GM20000 (cell line): Measurements from ENCODE around the gene HYI.
"Not testable (repeated sequence)": the region's sequence is repeated elsewhere in the genome, so short reads cannot be mapped to it uniquely, and the experiment has no call there.

ENCODE experiments used
- DNase-seq: peaks from one replicate; pipeline ENCODE4 v3.0.0; 2012; ENCODE audit warnings: low spot score
- TF ChIP-seq, protein P1 (sequence below): IDR thresholded peaks from 2 replicates; pipeline ENCODE4 v1.5.1; 2012; ENCODE audit warnings: mild to moderate bottlenecking, control low read depth; ENCODE audit errors: extremely low read depth, missing control alignments

HYI gene, protein sequence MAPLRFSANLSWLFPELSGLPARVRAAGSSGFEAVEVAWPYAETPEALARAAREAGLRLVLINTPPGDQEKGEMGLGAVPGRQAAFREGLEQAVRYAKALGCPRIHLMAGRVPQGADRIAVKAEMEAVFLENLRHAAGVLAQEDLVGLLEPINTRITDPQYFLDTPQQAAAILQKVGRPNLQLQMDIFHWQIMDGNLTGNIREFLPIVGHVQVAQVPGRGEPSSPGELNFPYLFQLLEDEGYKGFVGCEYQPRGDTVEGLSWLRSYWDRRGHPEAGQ

DNA sequence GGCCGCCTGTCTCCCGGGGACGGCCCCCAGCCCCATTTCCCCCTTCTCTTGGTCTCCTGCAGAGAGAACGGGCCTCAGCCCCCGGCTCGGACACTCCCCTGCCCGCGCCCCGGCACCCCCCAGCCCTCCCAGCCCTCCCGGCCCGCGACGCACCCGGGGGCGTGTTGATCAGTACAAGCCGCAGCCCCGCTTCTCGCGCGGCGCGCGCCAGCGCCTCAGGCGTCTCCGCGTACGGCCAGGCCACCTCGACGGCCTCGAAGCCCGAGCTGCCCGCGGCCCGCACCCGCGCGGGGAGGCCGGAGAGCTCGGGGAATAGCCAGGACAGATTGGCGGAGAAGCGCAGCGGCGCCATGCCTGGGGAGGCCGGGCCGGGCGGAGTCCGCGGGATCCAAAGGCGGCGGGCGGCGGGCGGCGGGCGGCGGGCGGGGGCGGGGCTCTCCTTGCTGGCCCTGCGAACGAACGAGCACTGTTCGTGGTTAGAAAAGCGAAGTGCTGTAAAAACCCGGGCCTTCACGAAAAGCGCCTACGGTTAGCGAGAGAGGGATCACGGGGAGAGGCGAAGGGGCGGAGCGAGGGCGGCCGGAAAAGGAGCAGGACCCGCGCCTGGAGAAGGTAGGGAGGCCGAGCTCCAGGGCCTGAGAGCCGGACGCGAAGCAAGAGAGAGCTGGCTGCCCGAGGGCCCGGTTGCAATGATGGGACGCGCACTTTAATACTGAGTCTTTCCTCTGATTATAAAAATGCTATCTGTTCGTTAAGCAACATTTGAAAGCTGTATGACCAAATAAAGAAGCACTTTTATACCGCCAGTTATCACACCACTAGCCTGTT is at the start of gene HYI:
Gene HYI (minus strand): TSS at position 490 of the 828 bp plus-strand sequence. CDS start 138 bp downstream, at position 352.
- DNase-seq, result peak; percentile 87
- TF ChIP-seq, protein P1, sequence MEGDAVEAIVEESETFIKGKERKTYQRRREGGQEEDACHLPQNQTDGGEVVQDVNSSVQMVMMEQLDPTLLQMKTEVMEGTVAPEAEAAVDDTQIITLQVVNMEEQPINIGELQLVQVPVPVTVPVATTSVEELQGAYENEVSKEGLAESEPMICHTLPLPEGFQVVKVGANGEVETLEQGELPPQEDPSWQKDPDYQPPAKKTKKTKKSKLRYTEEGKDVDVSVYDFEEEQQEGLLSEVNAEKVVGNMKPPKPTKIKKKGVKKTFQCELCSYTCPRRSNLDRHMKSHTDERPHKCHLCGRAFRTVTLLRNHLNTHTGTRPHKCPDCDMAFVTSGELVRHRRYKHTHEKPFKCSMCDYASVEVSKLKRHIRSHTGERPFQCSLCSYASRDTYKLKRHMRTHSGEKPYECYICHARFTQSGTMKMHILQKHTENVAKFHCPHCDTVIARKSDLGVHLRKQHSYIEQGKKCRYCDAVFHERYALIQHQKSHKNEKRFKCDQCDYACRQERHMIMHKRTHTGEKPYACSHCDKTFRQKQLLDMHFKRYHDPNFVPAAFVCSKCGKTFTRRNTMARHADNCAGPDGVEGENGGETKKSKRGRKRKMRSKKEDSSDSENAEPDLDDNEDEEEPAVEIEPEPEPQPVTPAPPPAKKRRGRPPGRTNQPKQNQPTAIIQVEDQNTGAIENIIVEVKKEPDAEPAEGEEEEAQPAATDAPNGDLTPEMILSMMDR, result no peak

DNA sequence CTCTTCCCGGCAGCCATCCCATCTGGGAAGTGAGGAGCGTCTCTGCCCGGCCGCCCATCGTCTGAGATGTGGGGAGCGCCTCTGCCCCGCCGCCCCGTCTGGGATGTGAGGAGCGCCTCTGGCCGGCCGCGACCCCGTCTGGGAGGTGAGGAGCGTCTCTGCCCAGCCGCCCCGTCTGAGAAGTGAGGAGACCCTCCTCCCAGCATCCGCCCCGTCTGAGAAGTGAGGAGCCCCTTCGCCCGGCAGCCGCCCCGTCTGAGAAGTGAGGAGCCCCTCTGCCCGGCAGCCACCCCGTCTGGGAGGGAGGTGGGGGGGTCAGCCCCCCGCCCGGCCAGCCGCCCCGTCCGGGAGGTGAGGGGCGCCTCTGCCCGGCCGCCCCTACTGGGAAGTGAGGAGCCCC is 48.1 kb upstream of the HYI start:
- not testable (repeated sequence) for DNase-seq

DNA sequence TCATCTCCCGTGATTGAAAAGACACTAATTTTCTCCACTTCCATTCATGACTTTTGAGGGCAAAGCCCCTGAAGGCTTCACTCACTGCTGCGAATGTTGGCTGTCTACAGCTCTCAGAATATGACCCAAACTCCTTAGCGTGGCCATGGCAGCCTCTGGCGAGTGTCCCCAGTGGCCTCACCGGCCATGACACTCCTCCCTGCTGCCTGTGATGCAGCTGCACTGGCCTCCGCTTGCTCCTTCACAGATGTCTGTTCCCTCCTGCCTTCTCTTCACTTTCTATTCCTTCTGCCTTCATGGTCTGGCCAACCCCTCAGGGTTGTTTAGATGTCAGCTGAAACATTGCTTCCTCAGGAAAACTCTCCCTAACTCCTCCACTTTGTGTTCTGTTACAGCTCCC is 46.2 kb upstream of the HYI start:
- no peak for DNase-seq
- TF ChIP-seq, protein P1, result no peak

DNA sequence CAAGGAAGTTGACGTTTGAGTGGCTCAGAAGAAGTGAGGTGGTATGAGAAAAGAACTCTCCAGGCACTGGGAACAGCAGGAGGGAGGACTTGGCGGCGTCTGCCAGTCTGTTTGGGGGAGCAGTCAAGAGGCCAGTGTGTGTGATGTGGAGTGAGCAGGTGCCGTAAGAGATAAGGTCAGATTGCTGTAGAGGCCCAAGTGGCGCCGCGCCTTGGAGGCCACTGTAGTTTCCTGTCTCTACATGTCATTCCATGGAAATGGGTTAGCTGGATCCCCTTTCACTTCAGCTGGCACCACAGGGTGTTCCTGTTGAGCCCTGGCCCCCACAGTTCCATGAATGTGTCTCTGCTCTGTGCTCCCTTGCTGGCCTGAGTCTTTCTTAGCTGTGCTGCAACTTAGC is 41.5 kb upstream of the HYI start:
- no peak for DNase-seq
- TF ChIP-seq, protein P1, result no peak

DNA sequence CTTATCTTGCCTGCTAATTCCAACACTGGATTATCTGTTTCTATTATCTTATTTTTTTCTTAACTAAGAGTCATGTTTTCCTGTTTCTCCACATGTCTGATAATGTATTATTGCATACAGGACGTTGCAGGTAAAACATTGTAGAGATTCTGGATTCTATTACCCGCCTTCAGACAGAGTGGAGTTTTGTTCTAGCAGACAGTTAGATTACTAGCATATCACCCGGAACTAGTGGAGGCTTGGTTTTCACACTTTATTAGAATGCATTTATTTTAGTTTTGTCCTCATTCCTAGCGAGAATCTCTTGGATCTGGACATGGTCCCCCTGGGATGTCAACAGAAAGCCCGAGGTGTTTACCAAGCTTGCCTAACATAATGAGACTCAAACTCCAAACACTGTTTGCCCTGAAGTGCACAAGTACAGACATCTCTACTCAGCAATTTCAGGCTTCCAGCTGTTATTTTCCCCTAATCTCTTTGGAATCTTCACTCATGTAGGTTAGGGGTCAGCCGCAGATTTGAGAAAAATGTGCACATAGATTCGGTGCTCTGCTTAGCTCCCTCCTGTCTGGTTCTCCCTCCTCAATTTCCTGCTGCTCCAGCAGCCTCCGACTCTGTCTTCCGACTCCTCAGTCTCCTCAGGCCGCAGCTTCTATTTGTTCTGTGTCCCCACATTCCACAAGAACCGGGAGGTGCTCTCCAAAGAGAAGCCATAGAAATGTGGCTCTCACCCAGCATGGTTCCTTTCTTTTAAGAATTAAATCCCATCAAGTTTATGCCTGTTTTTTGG is 40.1 kb upstream of the HYI start:
- no peak for DNase-seq
- TF ChIP-seq, protein P1, result no peak

DNA sequence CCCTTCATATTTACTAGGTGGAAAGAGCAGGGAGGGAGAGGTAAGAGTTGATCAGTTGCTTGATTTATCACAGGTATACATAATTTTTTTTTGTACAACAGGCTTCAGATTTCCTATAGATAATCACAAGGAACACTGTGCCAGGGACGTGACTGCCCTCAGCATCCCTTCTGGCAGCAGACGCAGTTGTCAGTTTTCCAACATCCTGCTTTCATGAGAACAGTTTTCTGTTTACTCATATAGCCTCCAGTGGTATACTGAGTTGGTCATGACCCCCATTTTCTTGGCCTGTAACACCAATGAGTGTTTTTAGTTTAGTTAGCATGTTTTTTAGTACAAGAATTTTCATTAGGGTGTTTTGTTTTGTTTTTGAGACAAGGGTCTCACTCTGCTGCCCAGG is 39.1 kb upstream of the HYI start:
- no peak for DNase-seq
- TF ChIP-seq, protein P1, result no peak

DNA sequence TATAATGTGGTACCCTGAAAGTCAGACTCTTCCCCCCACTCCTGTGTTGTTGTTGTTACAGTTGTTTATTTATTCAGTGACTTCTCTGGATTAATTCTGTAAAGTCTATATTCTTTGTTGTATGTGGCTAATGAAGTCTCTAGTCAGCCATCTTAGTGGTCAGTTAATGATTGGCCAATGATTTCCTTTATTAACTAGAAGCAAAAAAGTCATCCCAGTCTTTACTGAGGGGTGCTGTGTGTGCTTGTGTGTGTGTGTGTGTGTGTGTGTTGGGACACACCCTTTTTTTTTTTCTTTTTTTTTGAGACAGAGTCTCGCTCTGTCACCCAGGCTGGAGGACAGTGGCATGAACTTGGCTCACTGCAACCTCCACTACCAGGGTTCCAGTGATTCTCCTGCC is 37.3 kb upstream of the HYI start:
- no peak for DNase-seq
- TF ChIP-seq, protein P1, result no peak
